Measurements from ENCODE around the gene FZD8.

DNA sequence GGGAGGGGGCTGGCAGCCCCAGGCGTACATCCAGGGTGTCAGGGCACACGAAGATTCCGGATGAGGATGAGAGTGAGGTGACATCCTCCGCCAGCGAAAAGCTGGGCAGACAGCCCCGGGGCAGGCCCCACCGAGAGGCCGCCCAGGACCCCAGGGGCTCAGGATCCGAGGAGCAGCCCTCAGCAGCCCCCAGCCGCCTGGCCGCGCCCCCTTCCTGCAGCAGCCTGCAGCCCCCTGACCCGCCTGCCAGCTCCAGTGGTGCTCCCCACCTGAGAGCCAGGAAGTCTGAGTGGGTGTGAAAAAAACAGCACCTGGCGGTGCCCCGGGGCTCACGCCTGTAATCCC lies 33.8 kb downstream of the FZD8 start:
- TF ChIP-seq, protein P1, sequence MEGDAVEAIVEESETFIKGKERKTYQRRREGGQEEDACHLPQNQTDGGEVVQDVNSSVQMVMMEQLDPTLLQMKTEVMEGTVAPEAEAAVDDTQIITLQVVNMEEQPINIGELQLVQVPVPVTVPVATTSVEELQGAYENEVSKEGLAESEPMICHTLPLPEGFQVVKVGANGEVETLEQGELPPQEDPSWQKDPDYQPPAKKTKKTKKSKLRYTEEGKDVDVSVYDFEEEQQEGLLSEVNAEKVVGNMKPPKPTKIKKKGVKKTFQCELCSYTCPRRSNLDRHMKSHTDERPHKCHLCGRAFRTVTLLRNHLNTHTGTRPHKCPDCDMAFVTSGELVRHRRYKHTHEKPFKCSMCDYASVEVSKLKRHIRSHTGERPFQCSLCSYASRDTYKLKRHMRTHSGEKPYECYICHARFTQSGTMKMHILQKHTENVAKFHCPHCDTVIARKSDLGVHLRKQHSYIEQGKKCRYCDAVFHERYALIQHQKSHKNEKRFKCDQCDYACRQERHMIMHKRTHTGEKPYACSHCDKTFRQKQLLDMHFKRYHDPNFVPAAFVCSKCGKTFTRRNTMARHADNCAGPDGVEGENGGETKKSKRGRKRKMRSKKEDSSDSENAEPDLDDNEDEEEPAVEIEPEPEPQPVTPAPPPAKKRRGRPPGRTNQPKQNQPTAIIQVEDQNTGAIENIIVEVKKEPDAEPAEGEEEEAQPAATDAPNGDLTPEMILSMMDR (IDR thresholded peaks at IDR 0.05), result no peak
- TF ChIP-seq EP300 (IDR thresholded peaks at IDR 0.05) (no peak), POLR2A (IDR thresholded peaks at IDR 0.05) (no peak)

Measured in suprapubic skin (tissue), 3 donors.